Sigmoid colon (tissue), 4 donors: ENCODE data around the gene TMEM220.

Source experiments
- CTCF ChIP-seq, 4 experiments: fragments of 450-650 bp in 3 of 4; fragments of 200-600 bp in 1 of 4; IDR thresholded peaks; one replicate each; pipeline ENCODE4 v1.5.1; 2016 to 2019; ENCODE audit warnings: antibody characterized with exemption in 4 of 4, mild to moderate bottlenecking in 3 of 4, moderate library complexity in 2 of 4
- EP300 ChIP-seq, 4 donors: sonication (generic); formaldehyde crosslinking; IDR thresholded peaks; one replicate each; pipeline ENCODE4 v1.6.1; 2017; ENCODE audit warnings: antibody characterized with exemption in 4 of 4
- POLR2A ChIP-seq, 2 donors: fragments of 450-650 bp; IDR thresholded peaks; one replicate each; pipeline ENCODE4 v1.6.1; 2016; ENCODE audit warnings: antibody characterized with exemption in 2 of 2, mild to moderate bottlenecking in 2 of 2, moderate library complexity in 2 of 2
- POLR2AphosphoS5 ChIP-seq, 4 donors: sonication (generic); formaldehyde crosslinking; IDR thresholded peaks; one replicate each; pipeline ENCODE4 v1.6.1; 2017; ENCODE audit warnings: antibody characterized with exemption in 4 of 4

- TF ChIP-seq EP300 (IDR thresholded peaks at IDR 0.05), result no peak
- no peak for TF ChIP-seq CTCF (IDR thresholded peaks at IDR 0.05)
- no peak for TF ChIP-seq POLR2AphosphoS5 (IDR thresholded peaks at IDR 0.05)
- TF ChIP-seq POLR2A (IDR thresholded peaks at IDR 0.05), result no peak
Measured at GRCh38 chr17:10724546-10725195, 5.2 kb downstream of the TMEM220 start.
